ENCODE results near the gene PIK3AP1.
"Not testable (repeated sequence)": the region's sequence is repeated elsewhere in the genome, so short reads cannot be mapped to it uniquely, and the experiment has no call there.

PIK3AP1 gene

GRCh38 chr10:96756111-96756903 lies 36.0 kb upstream of the PIK3AP1 start:
- Histone ChIP-seq H3K9ac (ENCODE audit: low read length) (no peak overlapping the region), H3K79me2 (ENCODE audit: insufficient read depth, low read length) (no peaks in the 10 kb centered on the region)

GRCh38 chr10:96753956-96754355 lies 33.6 kb upstream of the PIK3AP1 start:
- no peak overlapping the region for H3K9ac ChIP-seq (ENCODE audit: low read length)
- H3F3A ChIP-seq (ENCODE audit: insufficient read depth, low read length) = no peaks in the 10 kb centered on the region
- no peak overlapping the region for H2AFZ ChIP-seq (ENCODE audit: low read length)
- H3K36me3 ChIP-seq (ENCODE audit: insufficient read depth, low read length) = no peaks in the 10 kb centered on the region
- H3K9me2 ChIP-seq (ENCODE audit: low read depth, low read length) = no peaks in the 10 kb centered on the region
- H3K4me3 ChIP-seq (ENCODE audit: low read depth, low read length, poor library complexity, severe bottlenecking) = no peak overlapping the region
- peaks cover 4% of the 10 kb centered on the region for H3K4me1 ChIP-seq (ENCODE audit: insufficient read depth, low read length, severe bottlenecking)
- H3K9me3 ChIP-seq (ENCODE audit: low read length) = no peaks in the 10 kb centered on the region
- TF ChIP-seq EZH2 (IDR thresholded peaks at IDR 0.05; ENCODE audit: borderline replicate concordance, low read length) (no peak), CTCF (IDR thresholded peaks at IDR 0.05; ENCODE audit: low read length) (no peak)
- H3K27me3 ChIP-seq (ENCODE audit: insufficient read depth, low read length) = no peaks in the 10 kb centered on the region
- no peak overlapping the region for H3K27ac ChIP-seq (ENCODE audit: low read depth, low read length, poor library complexity, severe bottlenecking)
- H3K79me2 ChIP-seq (ENCODE audit: insufficient read depth, low read length) = no peaks in the 10 kb centered on the region
- no peaks in the 10 kb centered on the region for H4K20me1 ChIP-seq (ENCODE audit: insufficient read depth, low read length)
- no peak overlapping the region for H3K4me2 ChIP-seq (ENCODE audit: low read length)

More at GRCh38 chr10:96756111-96756903, 36.0 kb upstream of the PIK3AP1 start:
- Histone ChIP-seq H3K9me2 (ENCODE audit: low read depth, low read length) (no peaks in the 10 kb centered on the region), H2AFZ (ENCODE audit: low read length) (no peak overlapping the region), H3F3A (ENCODE audit: insufficient read depth, low read length) (no peaks in the 10 kb centered on the region), H3K4me1 (ENCODE audit: insufficient read depth, low read length, severe bottlenecking) (peaks cover 4% of the 10 kb centered on the region), H4K20me1 (ENCODE audit: insufficient read depth, low read length) (no peaks in the 10 kb centered on the region), H3K36me3 (ENCODE audit: insufficient read depth, low read length) (no peaks in the 10 kb centered on the region), H3K27me3 (ENCODE audit: insufficient read depth, low read length) (no peaks in the 10 kb centered on the region), H3K9me3 (ENCODE audit: low read length) (no peaks in the 10 kb centered on the region), H3K27ac (ENCODE audit: low read depth, low read length, poor library complexity, severe bottlenecking) (no peak overlapping the region), H3K4me3 (ENCODE audit: low read depth, low read length, poor library complexity, severe bottlenecking) (no peak overlapping the region), H3K4me2 (ENCODE audit: low read length) (no peak overlapping the region)
- TF ChIP-seq CTCF (IDR thresholded peaks at IDR 0.05; ENCODE audit: low read length) (no peak), EZH2 (IDR thresholded peaks at IDR 0.05; ENCODE audit: borderline replicate concordance, low read length) (no peak)

- H2AFZ ChIP-seq (ENCODE audit: low read length) = no peak overlapping the region
- H3K4me3 ChIP-seq (ENCODE audit: low read depth, low read length, poor library complexity, severe bottlenecking) = no peak overlapping the region
- H4K20me1 ChIP-seq (ENCODE audit: insufficient read depth, low read length) = no peaks in the 10 kb centered on the region
- no peaks in the 10 kb centered on the region for H3K27me3 ChIP-seq (ENCODE audit: insufficient read depth, low read length)
- H3K4me1 ChIP-seq (ENCODE audit: insufficient read depth, low read length, severe bottlenecking) = peaks cover 12% of the 10 kb centered on the region
- no peak overlapping the region for H3K27ac ChIP-seq (ENCODE audit: low read depth, low read length, poor library complexity, severe bottlenecking)
- no peaks in the 10 kb centered on the region for H3K36me3 ChIP-seq (ENCODE audit: insufficient read depth, low read length)
- no peaks in the 10 kb centered on the region for H3K9me3 ChIP-seq (ENCODE audit: low read length)
- no peaks in the 10 kb centered on the region for H3K9me2 ChIP-seq (ENCODE audit: low read depth, low read length)
- no peak overlapping the region for H3K4me2 ChIP-seq (ENCODE audit: low read length)
- H3K79me2 ChIP-seq (ENCODE audit: insufficient read depth, low read length) = no peaks in the 10 kb centered on the region
- TF ChIP-seq EZH2 (IDR thresholded peaks at IDR 0.05; ENCODE audit: borderline replicate concordance, low read length) (no peak), CTCF (IDR thresholded peaks at IDR 0.05; ENCODE audit: low read length) (no peak)
- H3K9ac ChIP-seq (ENCODE audit: low read length) = no peak overlapping the region
- no peaks in the 10 kb centered on the region for H3F3A ChIP-seq (ENCODE audit: insufficient read depth, low read length)
These were observed 32.1 kb upstream of the PIK3AP1 start for GRCh38 chr10:96752375-96752774.

GRCh38 chr10:96750316-96750715 lies 30.0 kb upstream of the PIK3AP1 start:
- not testable (repeated sequence) for H3K27ac ChIP-seq (ENCODE audit: low read depth, low read length, poor library complexity, severe bottlenecking); H3K9me2 ChIP-seq (ENCODE audit: low read depth, low read length); H3K9me3 ChIP-seq (ENCODE audit: low read length); H3K36me3 ChIP-seq (ENCODE audit: insufficient read depth, low read length); H3K9ac ChIP-seq (ENCODE audit: low read length); H3F3A ChIP-seq (ENCODE audit: insufficient read depth, low read length); H4K20me1 ChIP-seq (ENCODE audit: insufficient read depth, low read length); H2AFZ ChIP-seq (ENCODE audit: low read length); H3K27me3 ChIP-seq (ENCODE audit: insufficient read depth, low read length); H3K4me3 ChIP-seq (ENCODE audit: low read depth, low read length, poor library complexity, severe bottlenecking); H3K4me2 ChIP-seq (ENCODE audit: low read length); H3K79me2 ChIP-seq (ENCODE audit: insufficient read depth, low read length)
- H3K4me1 ChIP-seq (ENCODE audit: insufficient read depth, low read length, severe bottlenecking) = peaks cover 12% of the 10 kb centered on the region
